H4 (cell line): ENCODE measurements around the gene SEMA3C. TPM values are rescaled to one million over a fixed set of nuclear protein-coding genes. Genes with fewer than 3 reads are reported as not detected.

Experiments used
- DNase-seq: peaks from one replicate; pipeline ENCODE4 v3.0.0-alpha.2; 2015; ENCODE audit warnings: low spot score
- total RNA-seq: library from RNA; depleted of rRNA; stranded (reverse); fragments of >200 nt; shearing (Covaris generic); gene quantifications from 2 replicates; pipeline ENCODE4 v1.2.3, GENCODE V29; 2014

The SEMA3C gene
- total RNA-seq, 1 experiment from 2014 or later: 150 TPM

DNA sequence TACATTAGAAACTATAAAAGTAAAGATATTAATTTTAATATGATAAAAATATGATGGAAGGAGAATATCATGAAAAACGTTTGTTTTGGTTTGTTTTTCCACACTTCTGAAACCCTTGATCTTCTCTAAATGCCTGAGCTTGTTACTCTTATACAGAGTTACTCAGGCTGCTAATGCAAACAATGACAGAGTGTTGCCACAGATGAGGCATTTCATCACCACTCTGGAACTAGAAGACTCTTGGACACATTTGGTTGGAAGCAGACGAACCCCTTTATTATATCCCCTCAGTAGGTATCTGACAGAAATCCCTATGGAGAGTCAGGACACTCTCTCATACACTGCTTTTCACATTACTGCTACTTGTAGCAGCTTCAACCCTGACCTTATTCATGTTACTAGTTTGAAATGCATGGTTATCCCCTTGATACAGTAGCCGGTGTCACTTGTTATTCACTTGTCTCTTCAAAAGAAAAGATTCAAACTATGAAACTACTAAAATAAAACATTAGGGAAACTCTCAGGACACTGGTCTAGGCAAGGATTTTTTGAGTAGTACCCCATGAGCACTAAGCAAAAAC, 66.9 kb downstream of the SEMA3C start:
- DNase-seq: peak; percentile 51

DNA sequence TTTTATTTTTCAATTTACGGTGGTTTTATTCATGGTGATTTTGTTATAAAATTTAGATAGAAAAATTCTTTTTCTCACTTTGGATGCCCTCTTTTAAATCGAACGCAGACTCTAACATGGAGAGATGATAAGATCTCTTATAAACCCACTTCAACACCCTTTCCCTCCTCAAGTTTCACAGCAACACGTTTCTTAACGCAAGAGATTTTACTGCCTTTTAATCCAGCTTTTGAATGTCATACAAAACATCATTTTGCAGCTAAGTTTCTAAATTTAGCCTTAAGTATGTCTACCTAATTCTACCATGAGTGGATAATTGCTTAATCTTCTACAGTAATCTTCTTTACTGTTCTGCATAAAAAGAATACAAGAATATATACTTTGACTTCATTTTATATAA, 70.0 kb downstream of the SEMA3C start:
- no peak for DNase-seq

DNA sequence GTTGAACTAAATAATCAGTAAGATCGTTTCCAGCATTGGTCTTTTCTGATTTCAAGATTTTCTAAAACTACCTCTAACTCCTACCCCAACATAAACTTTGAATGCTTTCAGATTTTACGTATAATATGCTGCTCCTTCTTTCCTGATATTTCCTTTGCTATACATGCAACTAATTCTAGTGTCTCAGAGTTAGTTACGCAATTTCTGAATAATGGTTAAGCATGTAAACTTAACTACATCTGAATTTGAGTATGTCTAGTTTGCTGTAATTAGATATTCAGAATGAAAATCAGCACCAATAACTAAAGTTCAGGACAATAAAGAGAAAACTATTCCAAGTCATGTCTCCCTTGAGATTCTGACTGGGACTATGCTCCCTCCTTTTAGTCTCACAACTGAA, 71.0 kb downstream of the SEMA3C start:
- no peak for DNase-seq

DNA sequence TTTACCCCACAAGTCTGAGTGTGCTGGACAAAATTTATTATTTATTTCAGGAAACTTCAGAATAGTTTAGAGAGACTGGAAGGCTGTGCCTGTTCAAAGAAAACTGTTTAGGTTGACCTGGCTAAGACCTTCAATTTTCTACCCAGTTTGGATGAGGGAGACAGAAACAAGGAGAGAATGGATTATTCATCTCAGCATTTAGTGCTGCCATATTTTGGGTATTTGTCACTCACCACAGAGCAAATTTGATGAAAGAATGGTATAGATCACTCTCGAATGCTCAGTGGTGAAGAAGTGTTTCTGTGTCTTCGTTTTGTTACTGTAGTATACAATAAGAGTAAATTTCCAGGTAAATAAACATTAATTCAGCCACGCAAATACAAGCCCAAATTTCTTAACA, 71.8 kb downstream of the SEMA3C start:
- DNase-seq: no peak

DNA sequence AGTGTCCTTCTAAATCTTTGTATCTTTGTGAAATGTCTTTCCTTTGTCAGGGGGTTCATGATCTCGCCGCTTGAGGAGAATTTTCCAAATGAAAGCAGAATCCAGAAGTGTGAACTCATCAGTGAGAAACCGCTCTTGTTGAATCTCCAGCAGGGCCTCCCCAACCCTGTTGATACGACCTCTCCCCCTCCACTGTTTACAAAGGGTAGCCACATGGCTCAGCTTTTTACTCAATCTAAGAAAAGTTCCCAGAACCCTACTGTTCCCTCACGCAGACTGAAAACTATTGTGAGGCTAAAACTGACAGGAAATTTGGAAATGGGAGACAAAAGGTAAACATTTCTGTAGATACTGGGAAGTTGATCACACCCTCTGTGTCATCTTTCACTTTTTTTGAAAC, 73.9 kb downstream of the SEMA3C start:
- DNase-seq: no peak

DNA sequence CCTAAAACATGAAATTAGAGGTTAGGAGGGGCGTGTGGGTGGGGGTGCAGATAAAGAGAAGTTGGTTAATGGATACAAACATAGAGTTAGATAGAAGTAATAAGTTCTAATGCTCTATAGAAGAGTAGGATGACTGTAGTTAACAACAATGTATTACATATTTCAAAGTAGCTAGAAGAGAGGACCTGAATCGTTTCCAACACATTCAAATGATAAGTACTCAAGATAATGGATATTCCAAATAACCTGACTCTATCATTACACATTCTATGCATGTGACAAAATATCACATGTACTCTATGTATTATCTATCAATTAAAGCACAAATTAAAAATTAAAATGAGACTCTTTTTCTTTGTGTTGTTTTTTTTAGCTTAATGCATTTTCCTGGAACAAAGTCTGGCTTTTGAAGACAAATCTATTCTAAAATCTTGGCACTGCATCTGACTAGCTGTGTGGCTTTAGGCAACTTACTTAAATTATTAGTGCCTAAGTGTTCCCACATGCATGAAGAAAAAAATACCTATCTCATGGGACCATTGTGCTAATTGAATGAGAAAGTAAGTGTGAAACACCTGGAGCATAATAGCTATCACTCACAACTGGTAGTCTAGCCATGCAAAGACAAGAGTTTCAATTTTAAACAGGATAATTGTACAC, 75.7 kb downstream of the SEMA3C start:
- DNase-seq: no peak

DNA sequence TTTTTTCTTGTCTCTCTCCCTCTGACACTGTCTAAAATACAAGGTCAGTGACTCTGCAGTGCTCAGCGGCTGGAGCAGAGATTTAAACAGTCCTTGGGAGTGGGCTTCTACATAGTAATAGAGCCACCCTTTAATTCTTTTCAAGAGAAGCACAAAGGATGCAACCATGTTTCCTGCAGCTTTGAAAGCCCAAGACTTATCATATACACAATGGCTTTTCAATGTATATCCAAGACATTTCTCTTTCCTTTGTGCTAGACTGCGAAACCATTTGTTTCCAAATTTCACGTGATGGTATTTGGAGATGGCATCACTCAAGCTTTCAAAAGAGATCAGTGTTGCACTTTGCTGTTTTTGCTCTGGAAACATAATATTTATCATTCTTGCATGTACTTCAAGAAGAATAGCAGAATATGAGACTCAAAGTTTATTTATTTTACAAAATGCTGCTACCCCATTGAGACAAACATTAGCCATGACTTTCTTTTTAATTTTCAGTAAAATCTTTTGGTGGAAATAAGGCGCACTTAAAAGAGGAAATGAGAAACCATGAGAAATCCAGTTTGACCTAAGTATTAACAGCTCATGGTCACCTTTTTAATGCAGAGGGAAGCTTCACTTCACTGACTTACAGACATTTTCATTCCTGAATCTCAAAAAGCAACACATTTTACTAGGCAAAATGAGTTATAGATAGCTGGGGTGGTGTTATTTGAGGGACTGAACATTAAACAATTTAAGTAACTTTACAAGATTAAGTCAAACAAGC, 76.6 kb downstream of the SEMA3C start:
- DNase-seq: no peak

DNA sequence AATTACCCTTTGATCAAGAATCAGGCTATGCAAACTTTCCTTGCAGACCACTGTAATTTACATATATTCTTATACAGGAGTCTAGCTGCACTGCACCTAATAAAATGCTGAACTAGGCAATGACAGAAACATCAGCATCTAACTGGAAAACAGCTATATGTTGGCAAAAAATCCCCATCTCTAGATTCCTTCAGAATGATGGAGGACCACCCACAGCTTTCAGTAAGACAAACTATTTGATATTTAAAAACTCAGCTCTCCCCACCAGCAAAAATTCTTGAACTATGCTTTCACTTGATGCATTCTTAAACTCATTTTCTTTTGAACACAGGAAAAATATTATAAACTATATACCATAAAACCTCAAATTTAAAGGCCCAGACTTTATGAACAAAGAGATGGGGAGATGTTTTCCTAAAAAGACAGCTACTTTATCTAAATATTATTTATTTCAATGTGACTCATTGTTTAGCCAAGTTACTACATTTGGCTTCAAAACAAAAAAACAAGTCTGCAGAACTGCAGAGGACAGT, 77.4 kb downstream of the SEMA3C start:
- DNase-seq: no peak

DNA sequence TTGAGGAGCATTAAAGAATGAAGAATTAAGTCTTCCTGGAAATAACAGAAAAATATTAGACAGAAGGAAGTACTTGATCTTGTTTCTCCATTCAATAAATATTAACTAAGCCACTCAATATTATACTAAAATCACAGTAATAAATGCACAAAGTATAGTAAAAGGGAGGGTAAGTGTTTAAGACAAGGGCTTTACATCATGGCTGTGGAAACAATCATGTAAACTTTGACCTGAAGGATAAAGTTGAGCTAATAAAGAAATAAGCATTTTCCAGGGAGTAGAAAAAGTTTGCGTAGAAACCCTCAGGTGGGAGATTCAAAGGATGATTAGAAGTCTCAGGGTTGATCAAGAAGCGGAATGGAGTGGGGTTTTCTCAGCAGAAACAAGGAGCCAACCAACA, 78.2 kb downstream of the SEMA3C start:
- DNase-seq: no peak

DNA sequence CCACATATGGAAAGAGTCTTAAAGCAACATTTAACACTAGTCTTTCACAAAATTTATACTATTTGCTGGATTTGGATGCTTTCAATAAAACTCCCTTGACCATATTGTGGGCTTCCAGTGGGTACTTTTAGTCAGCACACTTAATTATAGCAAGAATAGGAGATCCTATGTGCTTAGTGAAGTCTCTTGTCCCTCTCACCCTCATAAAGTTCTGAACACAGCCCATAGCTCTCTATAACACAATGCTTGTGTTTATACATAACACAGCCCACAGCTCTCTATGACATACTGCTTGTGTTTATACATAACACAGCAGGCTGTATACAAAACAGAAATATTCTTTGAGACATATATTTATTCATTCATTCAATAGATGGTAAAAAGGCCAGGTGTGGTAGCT, 79.0 kb downstream of the SEMA3C start:
- no peak for DNase-seq

DNA sequence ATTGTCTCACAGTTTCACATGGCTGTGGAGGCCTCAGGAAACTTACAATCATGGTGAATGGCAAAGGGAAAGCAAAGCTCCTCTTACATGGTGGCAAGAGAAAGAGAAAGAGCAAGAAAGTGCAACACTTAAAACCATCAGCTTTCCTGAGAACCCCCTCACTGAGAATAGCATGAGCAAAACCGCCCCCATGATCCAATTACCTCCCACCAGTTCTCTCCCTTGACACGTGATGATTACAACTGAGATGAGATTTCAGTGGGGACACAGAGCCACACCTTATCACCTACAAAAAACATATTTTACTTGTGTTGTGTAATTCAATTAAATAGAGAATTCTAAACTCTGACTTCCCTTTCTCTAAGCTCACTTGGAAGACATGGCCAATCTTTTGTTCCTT, 80.2 kb downstream of the SEMA3C start:
- DNase-seq: no peak

DNA sequence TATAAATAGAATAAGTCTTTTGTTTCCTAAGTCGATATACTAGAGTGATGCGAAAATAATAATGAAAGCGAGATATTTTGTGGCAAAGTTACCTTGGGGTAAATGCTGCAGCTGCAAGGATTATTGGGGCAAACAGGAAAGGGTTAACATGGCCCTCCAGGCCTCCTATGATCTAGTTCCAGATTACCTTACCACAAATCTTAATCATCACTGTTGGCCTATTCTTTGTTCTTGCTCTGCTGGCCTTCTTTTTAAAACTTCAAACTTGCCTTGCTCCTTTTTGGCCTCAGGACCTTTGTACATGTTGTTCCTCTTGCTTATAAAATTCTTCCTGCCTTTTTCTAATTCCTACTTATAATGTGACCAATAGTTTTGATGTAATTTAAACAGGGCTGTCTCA, 81.5 kb downstream of the SEMA3C start:
- DNase-seq: no peak

DNA sequence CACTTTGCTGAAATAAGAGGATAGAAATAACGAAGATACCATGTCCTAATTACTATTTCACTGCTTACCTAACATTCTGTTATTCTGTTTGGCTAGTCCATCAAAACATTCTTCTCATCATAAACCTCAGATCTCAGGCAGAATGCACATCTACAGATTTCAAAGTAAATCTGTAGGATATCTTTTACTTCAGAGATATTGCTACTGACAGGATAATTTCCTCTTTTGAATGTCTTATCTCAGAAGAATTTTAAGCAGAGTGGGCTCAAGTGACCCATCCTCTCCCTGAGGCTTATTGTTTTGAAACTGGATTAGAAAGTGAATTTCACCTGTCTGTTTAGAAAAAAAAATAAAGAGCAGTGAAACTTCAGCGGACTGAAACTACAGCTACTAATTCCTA, 83.6 kb downstream of the SEMA3C start:
- no peak for DNase-seq

DNA sequence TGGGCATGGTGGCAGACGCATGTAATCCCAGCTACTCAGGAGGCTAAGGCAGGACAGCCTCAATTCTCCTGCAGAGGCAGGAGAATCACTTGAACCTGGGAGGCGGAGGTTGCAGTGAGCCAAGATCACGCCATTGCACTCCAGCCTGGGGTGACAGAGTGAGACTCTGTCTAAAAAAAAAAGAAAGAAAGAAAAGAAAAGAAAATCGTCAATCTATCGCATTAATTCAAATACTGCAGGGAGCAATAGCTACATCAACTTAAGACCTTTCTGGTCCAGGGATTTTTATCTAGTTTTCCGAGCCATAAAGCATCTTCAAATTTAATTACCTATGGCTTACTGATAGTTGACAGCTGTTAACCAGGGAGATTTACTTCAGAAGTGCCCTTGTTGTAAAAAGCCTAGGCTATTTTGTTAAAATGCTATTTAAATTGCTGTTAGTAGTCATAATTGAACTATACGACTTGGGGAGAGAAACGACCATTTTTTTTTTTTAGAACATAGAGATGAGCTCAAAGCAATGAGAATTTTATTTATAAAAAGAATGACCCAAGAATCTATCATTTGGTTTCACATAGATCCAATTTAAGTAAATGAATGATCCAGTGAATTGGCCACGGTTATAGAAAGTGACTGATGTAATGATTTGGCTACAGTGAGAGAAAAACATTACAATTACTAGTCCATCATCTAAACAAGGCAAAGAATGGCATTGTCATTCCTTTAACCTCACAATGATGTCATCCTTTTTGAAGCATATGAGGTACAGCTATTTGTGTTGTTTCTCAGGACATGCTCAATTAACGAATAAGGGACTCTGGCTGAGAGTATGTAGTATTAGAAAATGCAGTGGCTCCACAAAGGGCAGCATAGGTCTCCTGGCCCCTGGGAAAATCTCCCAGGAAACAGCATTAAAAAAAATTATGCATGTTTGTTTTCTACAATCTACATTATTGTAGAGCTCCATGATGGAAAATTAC, 85.3 kb downstream of the SEMA3C start:
- peak; percentile 94 for DNase-seq

DNA sequence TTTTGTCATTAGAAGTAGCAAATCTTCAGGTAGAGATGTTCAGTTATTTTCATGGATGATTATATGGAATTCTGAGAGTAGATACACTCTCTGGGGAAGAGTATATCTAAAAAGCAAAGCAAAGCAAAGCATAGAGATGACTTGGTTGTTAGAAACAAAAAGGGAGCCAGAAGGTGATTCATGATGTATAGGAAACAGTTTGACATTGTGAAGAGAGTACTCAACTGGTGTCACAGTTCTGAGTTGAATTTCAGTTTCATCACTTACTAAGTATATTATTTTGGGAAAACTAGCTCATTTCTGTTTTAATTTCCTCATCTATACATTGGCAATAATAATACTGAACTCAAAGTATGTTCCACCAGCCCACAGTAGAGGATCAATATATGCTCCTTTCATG, 86.8 kb downstream of the SEMA3C start:
- no peak for DNase-seq

DNA sequence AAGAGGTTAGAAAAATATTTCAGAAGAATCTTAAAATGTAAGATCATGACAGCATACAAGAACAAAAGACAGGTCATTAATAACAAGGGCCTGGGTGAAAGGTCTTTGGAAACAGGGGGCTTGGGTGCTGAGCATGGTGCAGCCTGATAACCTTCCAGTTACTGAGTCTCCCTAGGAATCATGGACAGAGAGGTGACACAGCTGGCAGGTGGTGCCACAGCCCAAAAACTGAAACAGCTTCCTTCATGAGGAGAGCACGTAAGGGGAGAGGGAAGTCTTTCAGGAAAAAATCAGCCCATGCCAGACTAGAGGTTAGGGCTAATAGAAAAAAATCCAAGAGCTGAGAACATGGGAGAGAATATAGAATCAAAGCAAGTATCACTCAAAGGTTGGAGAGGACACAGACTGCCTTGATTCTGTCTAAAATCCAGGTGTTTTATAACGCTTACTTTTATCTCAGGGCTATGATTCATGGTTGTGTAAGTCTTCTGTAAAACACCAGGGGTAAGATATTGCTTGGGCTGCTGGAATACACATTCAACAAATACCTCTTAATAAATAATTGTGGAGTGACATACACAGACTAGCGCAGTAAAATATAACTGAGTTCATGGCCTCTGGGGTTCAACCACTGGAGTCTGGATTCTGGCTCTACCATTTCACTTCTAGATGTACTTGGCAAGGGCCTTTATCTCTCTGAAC, 88.1 kb downstream of the SEMA3C start:
- peak; percentile 35 for DNase-seq

DNA sequence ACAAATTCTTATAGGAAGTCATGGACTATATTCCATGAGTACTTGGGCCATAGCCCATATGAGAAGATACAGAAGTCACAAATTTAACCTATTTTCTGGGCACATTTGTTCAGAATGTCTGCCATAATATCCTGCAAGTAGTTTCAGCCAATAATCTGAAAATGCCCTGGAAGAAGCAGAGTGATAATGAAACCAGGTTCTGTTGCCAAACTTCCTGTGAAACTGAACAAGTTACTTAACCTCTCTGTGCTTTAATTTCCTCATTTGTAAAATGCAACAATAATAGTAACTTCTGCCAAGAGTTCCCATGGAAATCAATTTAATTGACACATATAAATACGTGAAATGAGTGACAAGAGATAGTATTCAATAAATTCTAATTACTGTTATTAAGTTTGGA, 88.8 kb downstream of the SEMA3C start:
- DNase-seq: no peak

DNA sequence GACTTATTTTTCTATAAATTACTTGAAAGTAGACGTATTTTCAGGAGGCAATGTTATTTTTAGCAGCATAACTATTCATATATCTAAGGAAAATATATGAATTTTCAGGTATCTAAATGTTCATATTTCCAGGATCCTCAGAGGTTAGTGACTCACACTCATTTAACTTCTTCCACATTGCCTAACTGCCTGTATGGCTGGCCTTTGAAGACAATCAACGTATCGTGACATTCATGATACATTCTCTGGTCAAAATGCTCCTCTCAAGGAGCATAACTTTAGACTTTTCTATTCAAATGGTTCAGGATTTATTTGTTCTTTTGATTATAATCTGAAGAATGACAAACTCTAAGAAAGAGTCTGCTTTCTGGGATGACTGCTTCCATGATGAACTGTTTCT, 89.3 kb downstream of the SEMA3C start:
- no peak for DNase-seq

DNA sequence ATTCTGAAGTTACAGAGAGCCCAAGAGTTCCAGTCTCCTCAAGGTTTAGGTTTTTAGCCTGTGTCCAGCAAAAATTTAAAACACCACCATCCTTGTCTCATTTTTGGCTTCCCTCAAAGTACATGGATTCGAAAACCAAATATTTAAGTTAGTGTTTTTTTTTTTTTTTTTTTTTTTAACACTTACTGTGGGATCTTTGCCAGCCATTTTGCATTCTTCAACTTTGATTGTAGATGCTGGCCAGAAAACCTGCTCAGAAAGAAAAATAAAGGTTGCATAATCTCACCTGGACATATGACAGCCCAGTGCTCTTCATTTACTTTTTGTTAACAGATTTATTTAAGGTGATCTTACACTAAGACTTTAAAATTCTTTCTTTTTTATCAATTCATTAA, 91.6 kb downstream of the SEMA3C start:
- DNase-seq: no peak

DNA sequence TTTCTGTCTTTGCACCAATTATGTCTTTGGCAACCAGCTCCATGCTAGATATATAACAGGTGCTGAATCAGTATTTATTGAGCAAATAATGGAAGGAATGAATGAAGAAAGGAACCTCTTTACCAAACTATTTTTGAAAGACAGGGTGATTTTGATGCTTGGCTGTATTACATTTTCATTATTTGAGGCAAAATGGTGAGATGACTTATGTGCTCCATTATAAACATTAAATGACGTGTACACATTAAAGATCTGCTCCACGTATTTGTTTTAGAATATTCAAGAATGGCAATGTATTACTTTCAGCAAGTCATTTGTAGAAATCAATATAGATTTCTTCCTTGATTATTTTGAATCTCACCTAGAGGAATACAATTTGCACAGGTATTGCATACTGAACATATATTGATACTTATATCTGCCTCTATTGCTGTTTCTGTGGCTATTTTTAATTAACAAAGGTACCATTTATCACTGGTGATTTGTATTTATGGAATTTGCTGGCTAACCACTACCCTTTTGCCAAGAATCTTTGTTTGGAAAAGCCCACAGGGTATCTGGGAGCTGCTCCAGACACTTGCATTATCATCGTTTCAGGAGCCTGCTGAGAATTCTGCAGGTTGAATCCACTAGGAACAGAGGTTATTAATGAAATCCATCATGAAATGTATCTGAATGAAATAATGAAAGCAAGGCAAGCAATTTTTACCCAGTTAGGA, 92.2 kb downstream of the SEMA3C start:
- peak; percentile 57 for DNase-seq

DNA sequence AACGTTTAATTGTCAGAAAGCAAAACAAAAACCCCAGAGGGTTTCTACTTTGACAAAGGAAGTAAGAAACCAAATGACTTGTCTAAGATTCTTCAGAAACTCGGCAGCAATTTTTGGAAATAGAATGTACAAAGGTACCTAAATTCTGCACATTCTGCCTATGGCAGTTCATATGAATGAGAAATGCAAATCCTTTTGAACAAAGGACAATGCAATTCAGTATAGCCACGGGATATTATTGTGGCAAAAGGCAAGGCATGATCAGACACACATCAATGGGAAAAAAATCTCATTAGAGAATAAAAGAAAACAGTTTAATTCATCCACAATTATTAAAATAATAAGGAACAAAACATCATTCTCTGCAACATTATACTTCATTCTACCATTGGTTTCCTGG, 93.4 kb downstream of the SEMA3C start:
- no peak for DNase-seq
